Muscle of arm (tissue), 12 donors: Measurements from ENCODE around the gene DPM2. TPM values are rescaled to one million over a fixed set of nuclear protein-coding genes. Genes with fewer than 3 reads are reported as not detected.
A peak's percentile ranks its signal among the peaks of the same experiment; 100 is the strongest.

ENCODE experiments used
- DNase-seq: peaks from one replicate; pipeline ENCODE4 v3.0.0-alpha.2; 2013
- polyA plus RNA-seq, 12 donors: library from polyadenylated mRNA; unstranded; fragments of 120-200 nt; gene quantifications; one replicate each; pipeline ENCODE4 v1.2.1, GENCODE V29; 2013; ENCODE audit not compliant: insufficient read length in 12 of 12

The DPM2 gene
- polyA plus RNA-seq, 12 donors: 16.0 to 28.7 (median 20.7) TPM; not detected in 1

DNA sequence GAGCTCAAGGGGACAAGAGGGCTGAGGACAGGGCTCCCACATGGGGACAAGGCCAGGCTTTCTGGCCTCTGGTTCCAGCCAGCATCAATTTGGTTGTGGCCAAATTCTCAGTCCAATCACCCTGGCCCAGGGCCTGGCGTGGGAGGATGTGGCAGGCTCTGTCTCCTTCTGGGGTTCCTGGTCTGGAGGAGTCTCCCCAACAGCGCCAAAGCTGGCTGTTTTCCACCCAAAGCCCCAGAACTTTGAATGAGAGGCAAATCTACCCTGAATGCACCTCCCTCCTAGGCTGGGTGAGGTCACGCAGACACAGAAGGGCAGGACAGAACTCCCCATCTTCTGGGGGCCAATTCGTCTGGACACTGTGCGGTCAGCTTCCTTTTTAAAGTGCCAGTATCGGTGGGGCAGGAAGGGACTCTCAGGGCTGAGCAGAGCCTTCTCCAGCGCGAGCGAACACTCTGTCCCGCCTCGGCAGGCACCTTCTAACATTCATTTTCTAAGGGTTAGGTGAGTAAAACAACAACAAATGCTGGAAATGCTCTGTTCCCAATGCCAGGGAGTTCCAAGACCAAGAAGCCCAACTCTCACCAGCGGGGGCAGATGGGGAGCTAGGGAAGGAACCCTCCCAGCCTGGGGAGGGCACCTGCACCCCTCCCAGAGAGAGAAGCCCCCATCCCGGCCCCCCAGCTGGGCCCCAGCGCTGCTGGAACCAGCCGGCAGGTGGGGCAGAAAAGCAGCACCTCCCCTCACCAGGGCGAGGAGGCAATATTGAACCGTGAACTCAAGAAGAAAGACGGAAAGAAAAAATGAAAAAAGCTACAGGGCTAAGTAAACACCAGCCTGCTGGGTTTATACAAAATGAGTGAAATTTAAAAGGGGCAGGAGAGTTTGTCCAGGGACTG, 3.7 kb upstream of the DPM2 start:
- DNase-seq: no peak

DNA sequence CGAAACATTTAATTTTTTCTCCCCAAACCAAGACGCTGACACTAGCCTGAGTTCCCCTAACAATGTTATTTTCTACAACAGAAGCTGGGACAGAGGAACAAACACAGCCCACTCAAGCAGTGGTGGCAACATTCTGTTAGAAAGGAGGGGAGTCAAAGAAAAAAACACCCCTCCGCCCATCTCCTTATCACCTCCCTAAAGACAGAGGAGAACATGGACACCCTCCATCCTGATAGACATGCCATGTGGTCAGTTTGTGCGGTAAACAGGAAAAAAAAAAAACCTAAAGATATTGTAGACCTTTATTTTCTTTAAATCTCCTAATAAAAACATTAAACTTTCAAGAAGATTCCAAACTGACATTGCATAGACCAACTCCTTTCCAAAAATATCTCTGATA, 2.9 kb upstream of the DPM2 start:
- no peak for DNase-seq

DNA sequence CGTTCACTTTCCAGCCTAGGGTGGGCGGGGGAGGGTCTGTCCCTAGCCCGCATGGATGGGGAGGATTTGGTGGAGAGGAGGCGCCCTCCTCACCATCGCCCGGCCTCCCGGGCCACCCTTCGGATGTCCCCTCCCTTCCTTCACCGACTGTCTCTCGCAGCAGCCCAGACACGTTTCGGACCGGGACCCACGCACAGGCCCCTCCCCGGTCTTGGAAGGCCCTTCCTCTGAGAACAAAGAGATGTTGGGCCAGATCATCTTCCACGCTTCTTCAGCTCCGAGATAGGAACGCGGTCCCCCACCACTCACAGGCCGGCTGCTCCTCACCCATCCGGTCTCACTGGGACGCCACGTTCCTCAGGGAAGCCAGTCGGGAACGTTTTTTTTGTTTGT, 640 bp upstream of the DPM2 start:
- DNase-seq: peak; percentile 43

DNA sequence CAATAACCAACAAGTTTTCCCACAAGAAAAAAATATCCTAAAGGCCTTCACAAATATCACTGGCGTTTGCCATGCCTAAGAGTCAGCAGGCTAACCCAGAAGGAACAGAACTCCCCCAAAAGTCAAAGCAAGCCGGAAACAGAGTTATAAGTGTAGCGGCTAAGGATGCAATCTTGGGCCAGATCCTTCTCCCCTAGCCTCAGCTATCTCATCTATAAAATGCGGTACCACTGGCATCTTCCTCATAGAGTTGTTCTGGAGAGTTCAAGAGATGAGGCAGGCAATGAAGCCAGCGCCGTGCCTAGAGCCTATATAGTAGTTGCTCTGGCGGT, 632 bp downstream of the DPM2 start:
- no peak for DNase-seq

DNA sequence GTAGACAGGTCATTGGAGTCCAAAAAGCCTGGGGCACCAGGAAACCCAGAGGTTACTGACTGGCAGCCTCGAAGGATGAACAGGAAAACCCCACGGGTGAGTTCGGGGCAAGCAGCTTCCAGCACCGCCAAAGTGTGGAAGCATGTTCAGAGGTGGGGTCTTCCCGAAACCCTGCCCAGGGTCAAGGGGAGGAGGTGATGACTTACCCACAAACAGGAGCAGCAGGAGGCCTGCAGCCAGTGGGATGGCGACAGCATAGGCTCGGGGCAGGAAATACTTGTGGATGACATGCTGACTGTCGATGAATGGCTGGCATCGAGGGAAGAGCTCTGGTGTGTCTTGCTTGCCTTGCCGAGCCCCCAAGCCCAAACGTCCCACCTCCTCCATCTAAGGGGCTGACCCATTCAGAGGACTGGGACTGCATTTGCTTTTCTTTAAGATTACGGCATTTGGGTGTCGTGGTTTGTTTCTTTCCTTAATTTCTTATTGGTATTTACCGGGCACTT, 1.3 kb downstream of the DPM2 start:
- no peak for DNase-seq

DNA sequence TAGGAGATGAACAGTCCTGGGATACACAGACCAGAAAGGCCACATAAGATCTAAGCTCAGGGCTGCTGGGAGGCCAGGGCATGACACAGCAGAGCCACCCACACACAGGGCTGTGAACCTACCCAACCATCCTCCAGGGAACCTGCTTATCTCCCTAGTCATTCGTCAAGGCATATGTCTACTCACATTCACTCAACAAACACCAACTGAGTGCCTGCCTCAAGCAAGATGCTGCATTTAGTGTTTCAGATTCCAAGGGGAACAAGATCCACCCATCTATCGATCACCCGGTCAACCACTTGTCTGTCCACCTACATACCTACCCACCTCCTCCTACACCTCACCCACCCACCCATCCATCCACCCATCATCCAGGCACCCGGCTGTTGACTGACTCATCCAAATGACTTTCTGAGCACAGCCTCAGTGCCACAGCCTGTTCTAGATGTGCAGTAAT, 1.9 kb downstream of the DPM2 start:
- no peak for DNase-seq

DNA sequence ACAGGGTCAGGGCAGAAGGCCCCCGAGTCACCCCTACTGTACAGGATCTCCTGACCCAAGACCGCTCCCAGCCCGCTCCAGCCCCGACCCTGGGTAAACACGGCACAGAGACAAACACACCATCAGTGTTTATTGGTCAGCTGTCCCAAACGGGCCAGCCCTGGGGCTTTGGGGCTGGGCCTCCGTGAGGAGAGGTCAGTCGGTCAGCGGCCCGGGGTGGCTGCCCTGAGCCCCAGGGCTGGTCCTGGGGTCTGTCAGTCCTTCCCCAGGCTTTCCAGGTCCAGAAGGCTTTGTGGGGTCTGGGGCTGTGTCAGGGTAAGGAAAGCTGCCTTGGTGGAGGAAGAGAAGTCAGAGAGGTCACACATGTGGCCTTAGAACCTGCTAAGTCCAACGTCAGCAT, 2.7 kb downstream of the DPM2 start:
- DNase-seq: no peak

DNA sequence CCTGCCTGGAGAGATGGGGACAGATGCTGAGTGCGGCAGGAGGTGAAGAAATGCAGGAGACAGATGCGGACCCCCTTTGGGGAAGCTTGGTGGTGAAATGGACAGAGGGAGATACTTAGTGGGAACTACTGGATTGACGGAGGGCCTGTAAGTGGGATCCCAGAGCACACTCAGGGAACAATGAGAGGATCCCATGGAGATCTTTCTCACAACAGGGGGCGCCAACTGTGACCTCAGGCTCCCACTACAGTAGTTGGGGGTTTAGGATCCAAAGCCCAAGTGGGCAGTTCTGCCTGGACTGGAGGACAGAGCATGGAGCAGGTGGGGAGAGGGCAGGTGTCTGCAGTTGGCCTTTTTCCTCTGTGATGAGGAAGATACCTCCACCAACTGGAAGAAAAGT, 3.4 kb downstream of the DPM2 start:
- DNase-seq: no peak

DNA sequence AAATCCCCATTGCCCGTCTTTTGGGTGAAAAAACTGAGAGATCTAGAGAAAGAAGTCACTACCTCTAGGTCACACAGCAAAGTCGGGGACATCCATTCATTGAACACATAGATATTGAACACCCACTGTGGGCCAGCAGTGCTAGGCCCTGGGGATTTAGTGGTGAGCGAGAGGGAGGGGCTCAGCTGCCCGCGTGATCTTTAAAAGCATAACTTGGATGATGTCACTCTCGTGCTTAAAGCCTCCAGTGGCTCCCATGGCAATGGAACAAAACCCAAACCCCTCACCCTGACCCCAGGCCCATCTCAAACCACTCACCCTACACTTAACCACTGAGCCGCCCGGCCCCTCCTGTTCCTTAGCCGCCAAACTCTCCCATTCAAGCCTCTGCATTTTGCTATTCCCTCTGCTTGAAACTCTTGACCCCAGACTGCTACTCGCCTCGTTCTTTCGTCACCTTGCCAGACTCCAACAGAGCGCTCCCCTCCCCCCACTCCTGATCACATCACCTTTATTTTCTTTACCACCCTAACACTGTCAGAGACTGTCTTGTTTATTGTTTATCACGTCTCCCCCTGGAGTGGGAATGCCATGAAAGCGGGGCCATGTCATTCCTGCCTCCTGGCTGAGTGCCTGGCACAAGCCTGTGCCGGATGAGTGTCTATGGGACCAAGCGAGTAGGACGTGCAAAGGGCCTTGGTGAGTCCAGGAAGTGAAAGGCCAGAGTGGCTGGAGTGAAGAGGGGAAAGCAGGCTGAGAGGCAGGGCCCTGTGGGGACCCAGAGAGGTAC, 6.4 kb downstream of the DPM2 start:
- no peak for DNase-seq

DNA sequence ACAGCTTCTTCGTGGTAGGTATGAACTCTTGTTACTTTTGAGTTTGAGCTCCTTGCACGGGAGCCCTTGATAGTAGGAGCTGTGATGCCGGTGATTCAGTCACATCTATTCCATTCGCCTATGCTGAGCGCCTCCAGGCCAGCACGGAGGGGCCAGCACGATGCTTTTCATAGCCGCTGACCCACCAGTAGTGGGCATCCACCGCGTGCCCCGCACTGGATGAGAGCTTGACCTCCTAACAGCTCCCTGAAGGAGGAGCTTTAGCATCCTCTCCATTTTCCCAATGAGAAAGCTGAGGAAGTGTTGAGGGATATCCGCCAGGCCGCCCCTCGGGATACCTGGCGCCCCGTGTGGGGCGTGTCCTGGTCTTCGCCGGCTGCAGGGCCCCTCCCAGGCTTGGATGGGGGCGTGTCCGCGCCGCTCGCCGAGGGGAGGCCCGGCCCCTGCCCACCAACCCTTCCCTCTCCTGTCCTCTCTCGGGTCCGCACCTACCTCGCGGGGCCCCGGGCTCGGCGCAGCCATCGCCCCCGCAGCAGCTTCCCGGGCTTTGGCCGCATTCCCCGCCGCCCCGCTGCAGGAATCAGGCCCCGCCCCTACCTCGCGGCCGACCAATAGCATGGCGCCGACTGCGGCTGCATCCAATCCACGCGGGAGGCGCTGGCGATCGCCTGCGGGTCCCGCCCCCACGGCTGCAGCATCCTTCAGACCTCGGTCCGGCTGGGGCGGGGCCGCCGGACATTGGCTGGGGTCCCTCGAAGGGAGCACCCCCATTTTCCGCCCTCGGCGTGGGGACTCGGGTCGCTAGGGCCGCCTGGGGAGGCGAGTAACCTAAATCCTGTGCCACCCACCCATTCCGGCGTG, 7.2 kb downstream of the DPM2 start, which contains the start of gene PIP5KL1:
Gene PIP5KL1, minus strand, starts transcription at position 547 of the 861 bp plus-strand sequence. Its CDS starts 25 bp downstream, at position 522.
- DNase-seq: peak; percentile 79

DNA sequence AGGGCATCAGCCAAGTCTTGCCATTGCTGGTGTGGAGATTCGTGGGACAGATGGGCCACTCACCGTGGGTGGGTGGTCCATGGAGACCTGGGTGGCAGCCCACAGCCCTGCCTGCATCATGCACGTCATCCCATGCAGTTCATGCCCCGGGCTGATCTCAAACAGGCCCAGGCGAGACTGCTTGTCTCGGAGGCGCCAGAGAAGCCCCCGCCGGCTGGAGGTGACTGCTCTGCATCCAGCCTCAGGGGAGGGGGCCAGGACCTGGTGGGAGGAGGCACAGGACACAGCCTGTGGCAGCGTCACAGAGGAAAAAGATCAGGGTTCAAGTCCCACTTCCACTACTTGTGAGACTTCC, 8.1 kb downstream of the DPM2 start:
- DNase-seq: no peak

DNA sequence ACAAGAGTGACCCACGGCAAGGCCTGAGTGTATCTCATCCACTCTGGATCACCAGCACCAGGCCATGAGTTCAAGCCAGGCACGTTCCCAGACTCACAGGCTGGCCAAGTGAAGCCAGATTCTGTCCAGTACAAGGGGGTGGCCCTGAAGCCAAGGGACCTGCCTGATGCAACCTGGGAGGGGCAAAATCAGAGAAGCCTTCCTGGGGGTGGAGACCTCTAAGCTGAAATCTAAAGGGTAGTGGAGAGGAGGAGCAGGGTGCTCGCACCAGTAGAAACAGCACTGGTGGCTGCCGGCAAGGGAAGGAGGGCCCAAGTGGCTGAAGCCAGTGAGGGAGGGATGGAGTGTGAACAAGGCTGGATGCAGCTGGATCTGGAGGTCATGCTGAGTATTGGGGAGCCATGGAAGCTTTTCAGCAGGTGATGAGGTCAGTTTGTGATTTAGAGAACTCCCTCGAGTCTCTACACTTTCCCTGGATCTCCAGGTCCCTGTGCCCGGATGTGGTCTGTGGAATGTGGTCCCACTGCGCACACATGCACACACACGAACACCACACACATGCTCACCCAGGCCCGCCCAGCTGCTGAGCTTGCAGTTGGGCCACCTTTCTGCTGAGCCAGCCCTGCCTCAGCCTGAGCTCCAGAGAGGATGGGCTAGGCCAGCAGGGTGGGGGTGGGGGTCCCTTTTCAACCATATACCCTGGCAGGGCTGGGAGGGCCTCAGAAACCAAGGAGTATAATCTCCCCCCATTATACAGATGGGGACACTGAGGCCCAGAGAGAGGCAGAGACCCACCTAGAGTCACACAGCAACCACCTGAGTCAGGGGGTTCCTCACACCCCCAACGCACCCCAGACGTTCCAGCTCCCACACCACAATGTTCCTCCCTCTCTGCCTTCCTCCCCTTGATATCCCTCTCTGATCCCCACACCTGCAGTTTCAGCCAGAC, 8.7 kb downstream of the DPM2 start:
- DNase-seq: no peak

DNA sequence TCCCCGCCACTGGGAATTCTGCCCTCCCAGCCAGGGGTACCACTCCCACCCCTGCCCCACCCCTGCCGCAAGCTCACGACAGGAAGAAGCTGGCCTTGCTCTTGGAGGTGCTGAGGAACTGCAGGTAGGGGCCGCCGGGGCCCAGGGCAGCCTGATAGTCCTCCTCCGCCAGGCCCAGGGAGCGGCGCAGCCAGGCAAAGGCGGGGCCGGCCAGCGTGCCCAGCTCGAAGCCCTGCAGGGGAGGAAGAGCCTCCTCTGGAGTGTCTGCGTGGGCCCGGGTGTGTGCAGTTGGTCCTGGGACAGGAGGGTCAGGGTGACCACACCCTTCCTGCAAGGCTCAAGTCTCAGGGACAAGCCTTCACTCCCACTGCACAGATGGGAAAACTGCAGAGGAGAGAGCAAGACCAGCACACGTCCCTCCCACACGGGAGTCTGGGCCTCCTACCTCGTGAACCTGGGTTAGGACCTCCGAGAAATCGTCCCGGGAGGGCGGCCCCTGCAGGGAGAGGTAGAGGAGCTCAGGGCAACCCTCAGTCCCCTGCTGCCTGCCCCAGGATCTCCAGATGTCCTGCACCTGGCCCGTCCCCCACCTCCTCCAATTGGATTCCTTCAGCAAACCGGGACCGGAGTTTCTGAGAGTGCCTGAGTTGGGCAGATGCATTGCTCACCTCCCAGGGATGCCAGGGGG, 9.5 kb downstream of the DPM2 start:
- no peak for DNase-seq

DNA sequence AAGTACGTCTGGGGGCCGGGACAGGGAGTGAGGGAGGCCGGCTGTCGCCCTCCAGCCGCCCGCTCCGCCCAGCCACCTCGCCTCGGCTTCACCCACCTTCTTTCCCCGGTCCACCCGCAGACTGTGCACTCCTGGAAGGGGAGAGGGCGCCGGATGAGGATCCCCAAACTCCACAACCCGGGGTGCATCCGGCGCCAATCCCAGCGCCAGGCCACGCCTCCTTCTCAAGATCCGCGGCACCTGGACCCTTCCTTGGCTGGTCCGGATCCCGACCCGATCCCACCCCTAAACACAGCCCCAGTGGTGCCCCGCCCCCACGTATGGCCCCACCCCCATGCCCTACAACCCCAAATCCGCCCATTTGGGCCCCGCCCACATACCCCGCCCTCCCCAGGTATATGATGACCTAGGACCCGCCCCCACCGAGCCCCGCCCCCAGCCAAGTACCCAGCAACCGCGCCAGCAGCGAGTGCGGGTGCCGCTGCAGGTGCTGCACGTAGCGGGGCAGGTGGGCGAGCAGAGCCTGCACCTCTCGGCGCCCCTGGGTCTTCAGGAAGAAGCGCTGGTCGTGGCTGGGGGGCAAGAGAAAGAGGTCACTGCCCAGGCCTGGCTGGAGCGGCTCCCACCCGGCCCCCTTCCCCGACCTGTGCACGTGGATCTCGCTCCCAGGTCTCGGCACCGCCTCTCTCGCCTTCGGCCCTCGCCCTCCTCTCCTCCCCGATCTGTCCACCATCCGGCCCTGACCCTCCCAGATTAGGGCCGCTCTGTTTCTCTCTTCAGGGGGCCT, 10.3 kb downstream of the DPM2 start:
- no peak for DNase-seq

DNA sequence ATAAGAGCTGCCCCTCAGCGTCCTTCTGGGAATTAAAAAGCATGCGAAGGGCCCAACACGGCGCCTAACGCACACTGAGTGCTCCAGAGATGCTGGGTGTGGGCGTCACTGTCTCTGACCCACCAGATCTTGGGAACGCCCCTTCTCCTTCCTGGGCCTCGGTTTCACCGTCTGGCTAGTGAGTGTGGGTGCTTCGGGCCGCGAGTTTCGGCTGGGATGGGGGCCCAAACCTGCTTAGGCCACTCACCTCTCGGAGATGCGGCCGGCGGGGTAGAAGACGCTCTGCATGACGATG, 10.8 kb downstream of the DPM2 start:
- DNase-seq: no peak

DNA sequence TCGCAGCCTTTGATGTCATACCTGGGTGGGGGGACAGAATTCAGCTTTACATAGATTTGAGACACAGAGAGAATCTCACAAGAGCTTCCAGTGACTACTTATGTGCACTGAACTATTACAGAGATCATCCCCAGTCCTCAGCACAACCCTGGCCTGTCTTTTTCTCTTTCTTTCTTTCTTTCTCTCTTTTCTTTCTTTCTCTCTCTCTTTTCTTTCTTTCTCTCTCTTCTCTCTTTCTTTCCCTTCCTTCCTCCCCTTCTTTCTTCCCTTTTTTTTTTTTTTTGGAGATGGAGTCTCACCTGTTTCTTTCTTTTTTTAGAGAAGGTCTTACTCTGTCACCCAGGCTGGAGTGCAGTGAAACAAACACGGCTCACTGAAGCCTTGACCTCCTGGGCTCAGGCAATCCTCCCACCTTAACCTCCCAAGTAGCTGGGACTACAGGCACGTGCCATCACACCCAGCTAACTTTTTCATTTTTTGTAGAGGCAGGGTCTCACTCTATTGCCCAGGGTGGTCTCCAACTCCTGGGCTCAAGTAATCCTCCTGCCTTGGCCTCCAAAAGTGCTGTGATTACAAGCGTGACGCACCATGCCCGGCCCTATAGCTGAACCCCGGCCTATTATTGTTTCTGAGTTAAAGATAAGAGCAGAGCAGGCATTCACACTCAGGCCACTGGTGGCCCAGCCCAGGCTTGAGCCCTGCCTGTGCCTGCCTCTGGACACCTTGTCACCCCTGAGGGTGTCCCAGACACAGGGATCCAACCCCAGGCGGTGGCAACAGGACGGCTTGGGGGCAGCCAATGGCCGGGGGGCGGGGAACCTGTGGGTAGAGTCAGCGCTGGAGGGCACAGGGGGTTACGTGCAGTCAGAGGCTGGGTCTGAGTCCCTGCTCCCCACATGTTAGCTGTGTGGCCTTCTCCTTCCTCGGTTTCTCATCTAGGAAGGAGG, 11.4 kb downstream of the DPM2 start:
- DNase-seq: no peak

DNA sequence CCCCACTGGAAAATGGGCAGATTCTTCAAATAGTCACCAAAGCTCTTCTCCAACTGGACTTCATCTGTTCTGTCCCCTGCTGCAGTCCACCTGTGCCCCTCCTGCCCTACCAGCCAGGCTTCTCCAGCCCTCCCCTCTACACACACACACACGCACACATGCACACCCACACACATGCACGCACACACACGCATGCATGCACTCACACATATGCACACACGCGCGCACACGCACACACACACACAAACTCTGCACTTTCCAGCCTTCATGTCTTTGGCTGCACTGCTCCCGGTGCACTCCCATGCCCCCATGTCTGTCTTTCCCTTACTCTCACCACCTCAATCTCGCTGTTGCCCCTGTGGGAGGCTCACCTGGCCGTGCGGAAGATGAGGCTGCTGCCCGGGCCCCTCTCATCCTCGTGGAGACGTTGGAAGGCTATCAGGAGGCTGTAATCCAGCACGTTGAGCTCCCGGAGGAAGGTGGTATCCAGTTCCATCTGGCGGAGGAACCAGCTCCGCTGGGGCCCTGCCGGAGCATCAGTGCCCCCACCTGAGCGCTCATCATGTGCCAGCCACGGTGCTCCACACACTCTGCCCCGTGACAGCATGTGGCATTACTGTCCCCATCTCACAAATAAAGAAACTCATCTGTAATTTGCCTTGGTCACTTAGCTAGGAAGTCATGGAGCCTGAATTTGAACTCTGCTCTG, 12.8 kb downstream of the DPM2 start:
- DNase-seq: no peak

DNA sequence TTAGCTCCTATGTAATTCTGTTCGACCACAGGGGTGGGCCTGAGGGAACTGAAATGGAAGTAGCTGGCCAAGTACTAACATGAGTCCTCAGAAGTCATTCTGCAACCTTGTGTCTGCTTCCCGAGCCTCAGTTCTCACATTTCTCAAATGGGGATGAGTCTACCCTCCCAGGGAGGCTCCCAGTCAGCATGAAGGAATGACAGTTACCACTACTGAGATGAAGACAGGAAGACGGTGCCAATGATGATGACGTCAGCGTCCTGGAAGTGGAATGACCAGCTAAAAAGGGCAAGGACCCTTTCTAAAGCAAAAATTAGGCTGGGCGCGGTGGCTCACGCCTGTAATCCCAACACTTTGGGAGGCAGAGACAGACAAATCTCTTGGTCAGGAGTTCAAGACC, 13.9 kb downstream of the DPM2 start:
- DNase-seq: no peak
